Cortex of kidney (tissue), 1 donor: ENCODE results near the gene PLCL2.
"Not testable (repeated sequence)": the region's sequence is repeated elsewhere in the genome, so short reads cannot be mapped to it uniquely, and the experiment has no call there.

Source experiments
- DNase-seq: peaks from one replicate; lab custom pipeline; 2025; lab: John Stamatoyannopoulos, UW

PLCL2 gene

GRCh38 chr3:16917980-16918682, 33.4 kb downstream of the PLCL2 start:
- DNase-seq: no peak

GRCh38 chr3:16918683-16919025, 33.9 kb downstream of the PLCL2 start:
- no peak for DNase-seq

- no peak for DNase-seq
Measured at GRCh38 chr3:16923112-16923511, 38.4 kb downstream of the PLCL2 start.

- no peak for DNase-seq
Measured at GRCh38 chr3:16927485-16927884, 42.7 kb downstream of the PLCL2 start.

- DNase-seq: no peak
Measured at GRCh38 chr3:16928386-16929132, 43.8 kb downstream of the PLCL2 start.

GRCh38 chr3:16929311-16929710, 44.6 kb downstream of the PLCL2 start:
- no peak for DNase-seq

GRCh38 chr3:16932877-16933276, 48.1 kb downstream of the PLCL2 start:
- DNase-seq: no peak

- DNase-seq: no peak
Measured at GRCh38 chr3:16935781-16936180, 51.0 kb downstream of the PLCL2 start.

GRCh38 chr3:16936233-16936632, 51.5 kb downstream of the PLCL2 start:
- DNase-seq: no peak

- DNase-seq: no peak
Measured at GRCh38 chr3:16936676-16937230, 52.0 kb downstream of the PLCL2 start.

- DNase-seq: no peak
Measured at GRCh38 chr3:16937326-16937845, 52.6 kb downstream of the PLCL2 start.

- no peak for DNase-seq
Measured at GRCh38 chr3:16940769-16941700, 56.3 kb downstream of the PLCL2 start.

- DNase-seq: no peak
Measured at GRCh38 chr3:16942955-16943354, 58.2 kb downstream of the PLCL2 start.

GRCh38 chr3:16943857-16944256, 59.1 kb downstream of the PLCL2 start:
- DNase-seq: no peak

- DNase-seq: no peak
Measured at GRCh38 chr3:16944356-16944755, 59.6 kb downstream of the PLCL2 start.

- DNase-seq: no peak
Measured at GRCh38 chr3:16945330-16945729, 60.6 kb downstream of the PLCL2 start.

- no peak for DNase-seq
Measured at GRCh38 chr3:16950282-16950681, 65.5 kb downstream of the PLCL2 start.

GRCh38 chr3:16950845-16951244, 66.1 kb downstream of the PLCL2 start:
- DNase-seq: no peak

- DNase-seq: not testable (repeated sequence)
Measured at GRCh38 chr3:16957852-16958251, 73.1 kb downstream of the PLCL2 start.

- DNase-seq: no peak
Measured at GRCh38 chr3:16960125-16960524, 75.4 kb downstream of the PLCL2 start.

- no peak for DNase-seq
Measured at GRCh38 chr3:16961621-16962205, 77.0 kb downstream of the PLCL2 start.

GRCh38 chr3:16975083-16975482, 90.3 kb downstream of the PLCL2 start:
- no peak for DNase-seq
